WTC11 (cell line): Measurements from ENCODE around the gene MIGA1.

Experiments used
- CREM ChIP-seq: sonication (generic); formaldehyde crosslinking; IDR thresholded peaks from 2 replicates; pipeline ENCODE4 v1.8.1; 2022; ENCODE audit warnings: mild to moderate bottlenecking, missing genetic modification reagents, moderate library complexity
- JUN ChIP-seq: sonication (generic); formaldehyde crosslinking; IDR thresholded peaks from 2 replicates; pipeline ENCODE4 v1.8.0; 2023; ENCODE audit warnings: mild to moderate bottlenecking, missing genetic modification reagents
- TF ChIP-seq, protein P1 (sequence below): fragments of 200-600 bp; IDR thresholded peaks from 2 replicates; pipeline ENCODE4 v1.8.0; 2022; ENCODE audit warnings: antibody characterized with exemption
- TF ChIP-seq, protein P2 (sequence below): sonication (generic); formaldehyde crosslinking; IDR thresholded peaks from 2 replicates; pipeline ENCODE4 v1.8.1; 2022; ENCODE audit warnings: low read depth, missing genetic modification reagents, borderline replicate concordance
- TF ChIP-seq, protein P3 (sequence below): sonication (generic); formaldehyde crosslinking; IDR thresholded peaks from 2 replicates; pipeline ENCODE4 v1.8.1; 2023; ENCODE audit warnings: mild to moderate bottlenecking, missing genetic modification reagents, moderate library complexity
- TF ChIP-seq, protein P4 (sequence below): sonication (generic); formaldehyde crosslinking; IDR thresholded peaks from 2 replicates; pipeline ENCODE4 v1.8.0; 2023; ENCODE audit warnings: mild to moderate bottlenecking, missing genetic modification reagents
- TF ChIP-seq, protein P5 (sequence below): sonication (generic); formaldehyde crosslinking; IDR thresholded peaks from 2 replicates; pipeline ENCODE4 v1.8.0; 2022; ENCODE audit warnings: mild to moderate bottlenecking, missing genetic modification reagents

DNA sequence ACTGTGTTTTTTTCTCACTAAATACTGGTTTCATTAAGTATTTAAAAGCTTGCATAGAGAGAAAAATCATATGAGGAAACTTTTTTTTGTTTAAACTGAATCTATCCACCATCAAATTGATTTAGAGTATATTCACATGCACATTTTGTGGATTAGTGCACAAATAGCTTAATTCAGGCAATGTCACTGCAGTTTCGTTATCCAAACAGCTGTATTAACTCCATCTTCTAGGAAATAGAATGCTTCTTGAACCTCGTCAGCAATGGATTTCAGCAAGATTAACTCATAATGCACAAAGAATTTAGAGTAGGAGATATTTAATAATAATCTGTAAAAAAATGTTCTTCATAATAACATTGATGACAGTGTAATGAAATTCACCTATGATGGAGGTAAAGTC is 146.5 kb downstream of the MIGA1 start:
- TF ChIP-seq, protein P1, sequence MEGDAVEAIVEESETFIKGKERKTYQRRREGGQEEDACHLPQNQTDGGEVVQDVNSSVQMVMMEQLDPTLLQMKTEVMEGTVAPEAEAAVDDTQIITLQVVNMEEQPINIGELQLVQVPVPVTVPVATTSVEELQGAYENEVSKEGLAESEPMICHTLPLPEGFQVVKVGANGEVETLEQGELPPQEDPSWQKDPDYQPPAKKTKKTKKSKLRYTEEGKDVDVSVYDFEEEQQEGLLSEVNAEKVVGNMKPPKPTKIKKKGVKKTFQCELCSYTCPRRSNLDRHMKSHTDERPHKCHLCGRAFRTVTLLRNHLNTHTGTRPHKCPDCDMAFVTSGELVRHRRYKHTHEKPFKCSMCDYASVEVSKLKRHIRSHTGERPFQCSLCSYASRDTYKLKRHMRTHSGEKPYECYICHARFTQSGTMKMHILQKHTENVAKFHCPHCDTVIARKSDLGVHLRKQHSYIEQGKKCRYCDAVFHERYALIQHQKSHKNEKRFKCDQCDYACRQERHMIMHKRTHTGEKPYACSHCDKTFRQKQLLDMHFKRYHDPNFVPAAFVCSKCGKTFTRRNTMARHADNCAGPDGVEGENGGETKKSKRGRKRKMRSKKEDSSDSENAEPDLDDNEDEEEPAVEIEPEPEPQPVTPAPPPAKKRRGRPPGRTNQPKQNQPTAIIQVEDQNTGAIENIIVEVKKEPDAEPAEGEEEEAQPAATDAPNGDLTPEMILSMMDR: no peak
- TF ChIP-seq, protein P2, sequence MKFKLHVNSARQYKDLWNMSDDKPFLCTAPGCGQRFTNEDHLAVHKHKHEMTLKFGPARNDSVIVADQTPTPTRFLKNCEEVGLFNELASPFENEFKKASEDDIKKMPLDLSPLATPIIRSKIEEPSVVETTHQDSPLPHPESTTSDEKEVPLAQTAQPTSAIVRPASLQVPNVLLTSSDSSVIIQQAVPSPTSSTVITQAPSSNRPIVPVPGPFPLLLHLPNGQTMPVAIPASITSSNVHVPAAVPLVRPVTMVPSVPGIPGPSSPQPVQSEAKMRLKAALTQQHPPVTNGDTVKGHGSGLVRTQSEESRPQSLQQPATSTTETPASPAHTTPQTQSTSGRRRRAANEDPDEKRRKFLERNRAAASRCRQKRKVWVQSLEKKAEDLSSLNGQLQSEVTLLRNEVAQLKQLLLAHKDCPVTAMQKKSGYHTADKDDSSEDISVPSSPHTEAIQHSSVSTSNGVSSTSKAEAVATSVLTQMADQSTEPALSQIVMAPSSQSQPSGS (CRISPR knock-in tag): no peak
- TF ChIP-seq, protein P3, sequence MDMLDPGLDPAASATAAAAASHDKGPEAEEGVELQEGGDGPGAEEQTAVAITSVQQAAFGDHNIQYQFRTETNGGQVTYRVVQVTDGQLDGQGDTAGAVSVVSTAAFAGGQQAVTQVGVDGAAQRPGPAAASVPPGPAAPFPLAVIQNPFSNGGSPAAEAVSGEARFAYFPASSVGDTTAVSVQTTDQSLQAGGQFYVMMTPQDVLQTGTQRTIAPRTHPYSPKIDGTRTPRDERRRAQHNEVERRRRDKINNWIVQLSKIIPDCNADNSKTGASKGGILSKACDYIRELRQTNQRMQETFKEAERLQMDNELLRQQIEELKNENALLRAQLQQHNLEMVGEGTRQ (CRISPR knock-in tag): no peak
- TF ChIP-seq CREM (no peak), JUN (CRISPR knock-in tag) (no peak)
- TF ChIP-seq, protein P4, sequence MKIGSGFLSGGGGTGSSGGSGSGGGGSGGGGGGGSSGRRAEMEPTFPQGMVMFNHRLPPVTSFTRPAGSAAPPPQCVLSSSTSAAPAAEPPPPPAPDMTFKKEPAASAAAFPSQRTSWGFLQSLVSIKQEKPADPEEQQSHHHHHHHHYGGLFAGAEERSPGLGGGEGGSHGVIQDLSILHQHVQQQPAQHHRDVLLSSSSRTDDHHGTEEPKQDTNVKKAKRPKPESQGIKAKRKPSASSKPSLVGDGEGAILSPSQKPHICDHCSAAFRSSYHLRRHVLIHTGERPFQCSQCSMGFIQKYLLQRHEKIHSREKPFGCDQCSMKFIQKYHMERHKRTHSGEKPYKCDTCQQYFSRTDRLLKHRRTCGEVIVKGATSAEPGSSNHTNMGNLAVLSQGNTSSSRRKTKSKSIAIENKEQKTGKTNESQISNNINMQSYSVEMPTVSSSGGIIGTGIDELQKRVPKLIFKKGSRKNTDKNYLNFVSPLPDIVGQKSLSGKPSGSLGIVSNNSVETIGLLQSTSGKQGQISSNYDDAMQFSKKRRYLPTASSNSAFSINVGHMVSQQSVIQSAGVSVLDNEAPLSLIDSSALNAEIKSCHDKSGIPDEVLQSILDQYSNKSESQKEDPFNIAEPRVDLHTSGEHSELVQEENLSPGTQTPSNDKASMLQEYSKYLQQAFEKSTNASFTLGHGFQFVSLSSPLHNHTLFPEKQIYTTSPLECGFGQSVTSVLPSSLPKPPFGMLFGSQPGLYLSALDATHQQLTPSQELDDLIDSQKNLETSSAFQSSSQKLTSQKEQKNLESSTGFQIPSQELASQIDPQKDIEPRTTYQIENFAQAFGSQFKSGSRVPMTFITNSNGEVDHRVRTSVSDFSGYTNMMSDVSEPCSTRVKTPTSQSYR (CRISPR knock-in tag): no peak
- TF ChIP-seq, protein P5, sequence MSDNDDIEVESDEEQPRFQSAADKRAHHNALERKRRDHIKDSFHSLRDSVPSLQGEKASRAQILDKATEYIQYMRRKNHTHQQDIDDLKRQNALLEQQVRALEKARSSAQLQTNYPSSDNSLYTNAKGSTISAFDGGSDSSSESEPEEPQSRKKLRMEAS (CRISPR knock-in tag): no peak
